Colonic mucosa (tissue), 4 donors: ENCODE data around the gene JAM3. TPM values are rescaled to one million over a fixed set of nuclear protein-coding genes. Genes with fewer than 3 reads are reported as not detected.
A peak's percentile ranks its signal among the peaks of the same experiment; 100 is the strongest.
"Not testable (repeated sequence)": the region's sequence is repeated elsewhere in the genome, so short reads cannot be mapped to it uniquely, and the experiment has no call there.

Experiments used
- DNase-seq: peaks from one replicate; pipeline ENCODE4 v3.0.0-alpha.2; 2020
- H3K27ac ChIP-seq: fragments of 200-600 bp; one replicate; pipeline ENCODE4 v1.8.0; 2021
- H3K27me3 ChIP-seq: fragments of 200-600 bp; one replicate; pipeline ENCODE4 v1.8.0; 2021
- H3K36me3 ChIP-seq: fragments of 200-600 bp; one replicate; pipeline ENCODE4 v1.8.0; 2021
- H3K4me1 ChIP-seq: fragments of 200-600 bp; one replicate; pipeline ENCODE4 v1.8.0; 2021; ENCODE audit warnings: mild to moderate bottlenecking
- H3K4me3 ChIP-seq: fragments of 200-600 bp; one replicate; pipeline ENCODE4 v1.8.0; 2021
- H3K9ac ChIP-seq, 2 donors: one replicate each; pipeline ENCODE4 v1.7.0; 2013; ENCODE audit warnings: control low read depth in 2 of 2, low read depth in 2 of 2, low read length in 2 of 2
- H3K9me3 ChIP-seq: fragments of 200-600 bp; one replicate; pipeline ENCODE4 v1.8.0; 2021
- intact Hi-C: fragments of 100-400 bp; cut with DNase I; formaldehyde crosslinking; loops from one replicate; pipeline ENCODE4 v1.14.1; 2022
- total RNA-seq, 2 donors: library from RNA; stranded (reverse); fragmentation: NEBNext Ultra II Directional in 1 of 2; extraction: Animal tissue kit (Norgen Biotek cat#: 25700) in 1 of 2; gene quantifications; one replicate each; pipeline ENCODE4 v1.2.1, GENCODE V29; 2021
- TF ChIP-seq, protein P1 (sequence below): fragments of 200-600 bp; IDR thresholded peaks from one replicate; pipeline ENCODE4 v1.8.0; 2022; ENCODE audit warnings: antibody characterized with exemption, mild to moderate bottlenecking
- donor health status: healthy.
- donor health status: DM: no; HTN: no; CAD: no.
- donor health status: DM: no; HTN: no; CAD: no.

The JAM3 gene
- total RNA-seq, 2 donors from 2014 or later: 3.5 to 14.5 TPM

DNA sequence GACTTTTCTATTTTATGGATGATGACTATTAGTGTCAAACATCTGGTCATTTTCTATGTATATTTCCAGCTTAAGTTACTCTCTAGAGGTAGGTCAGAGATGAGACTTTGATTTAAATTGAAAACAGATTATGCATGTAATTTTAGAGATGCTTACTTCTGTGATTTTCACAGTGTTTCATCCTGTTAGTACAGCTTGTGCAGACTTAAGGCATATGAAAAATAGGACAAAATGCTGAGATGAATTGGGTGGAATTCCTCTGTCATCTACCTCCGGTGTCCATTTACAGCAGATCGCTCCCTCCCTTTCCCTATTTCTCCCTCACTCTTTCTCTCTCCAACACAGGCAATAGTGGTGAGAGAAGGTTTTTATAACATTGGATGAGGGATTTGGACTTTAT lies 14.1 kb downstream of the JAM3 start:
- intact Hi-C loops: no loop called here
- no peak for DNase-seq
- Histone ChIP-seq H3K9ac (no peak overlapping the region), H3K4me1 (no peaks in the 10 kb centered on the region), H3K9me3 (no peaks in the 10 kb centered on the region), H3K4me3 (no peak overlapping the region), H3K27me3 (no peaks in the 10 kb centered on the region), H3K27ac (no peak overlapping the region), H3K36me3 (no peaks in the 10 kb centered on the region)
- TF ChIP-seq, protein P1, sequence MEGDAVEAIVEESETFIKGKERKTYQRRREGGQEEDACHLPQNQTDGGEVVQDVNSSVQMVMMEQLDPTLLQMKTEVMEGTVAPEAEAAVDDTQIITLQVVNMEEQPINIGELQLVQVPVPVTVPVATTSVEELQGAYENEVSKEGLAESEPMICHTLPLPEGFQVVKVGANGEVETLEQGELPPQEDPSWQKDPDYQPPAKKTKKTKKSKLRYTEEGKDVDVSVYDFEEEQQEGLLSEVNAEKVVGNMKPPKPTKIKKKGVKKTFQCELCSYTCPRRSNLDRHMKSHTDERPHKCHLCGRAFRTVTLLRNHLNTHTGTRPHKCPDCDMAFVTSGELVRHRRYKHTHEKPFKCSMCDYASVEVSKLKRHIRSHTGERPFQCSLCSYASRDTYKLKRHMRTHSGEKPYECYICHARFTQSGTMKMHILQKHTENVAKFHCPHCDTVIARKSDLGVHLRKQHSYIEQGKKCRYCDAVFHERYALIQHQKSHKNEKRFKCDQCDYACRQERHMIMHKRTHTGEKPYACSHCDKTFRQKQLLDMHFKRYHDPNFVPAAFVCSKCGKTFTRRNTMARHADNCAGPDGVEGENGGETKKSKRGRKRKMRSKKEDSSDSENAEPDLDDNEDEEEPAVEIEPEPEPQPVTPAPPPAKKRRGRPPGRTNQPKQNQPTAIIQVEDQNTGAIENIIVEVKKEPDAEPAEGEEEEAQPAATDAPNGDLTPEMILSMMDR: no peak

DNA sequence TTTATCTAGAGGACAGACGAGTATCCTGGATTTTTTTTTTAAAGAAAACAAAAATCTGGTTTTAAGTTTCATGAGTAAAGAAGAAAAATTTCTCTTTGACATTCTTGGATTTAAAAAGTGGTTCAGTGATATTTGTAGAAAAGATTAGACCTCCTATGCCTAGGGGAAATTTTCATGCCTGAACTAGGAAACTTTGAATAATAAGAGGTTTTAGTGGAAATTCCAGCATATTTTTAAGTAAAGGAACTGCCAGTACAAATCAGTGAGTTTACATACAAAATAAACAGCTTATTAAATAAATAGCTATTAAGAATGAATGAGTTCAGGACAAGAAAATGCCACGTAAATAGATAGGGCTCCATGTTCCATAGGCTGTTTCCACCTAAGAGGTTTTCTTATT lies 17.5 kb downstream of the JAM3 start:
- TF ChIP-seq, protein P1: no peak
- intact Hi-C loops: no loop called here
- Histone ChIP-seq H3K9ac (no peak overlapping the region), H3K36me3 (no peaks in the 10 kb centered on the region), H3K27ac (no peak overlapping the region), H3K9me3 (no peaks in the 10 kb centered on the region), H3K4me1 (no peaks in the 10 kb centered on the region), H3K27me3 (no peaks in the 10 kb centered on the region), H3K4me3 (no peak overlapping the region)
- DNase-seq: no peak

DNA sequence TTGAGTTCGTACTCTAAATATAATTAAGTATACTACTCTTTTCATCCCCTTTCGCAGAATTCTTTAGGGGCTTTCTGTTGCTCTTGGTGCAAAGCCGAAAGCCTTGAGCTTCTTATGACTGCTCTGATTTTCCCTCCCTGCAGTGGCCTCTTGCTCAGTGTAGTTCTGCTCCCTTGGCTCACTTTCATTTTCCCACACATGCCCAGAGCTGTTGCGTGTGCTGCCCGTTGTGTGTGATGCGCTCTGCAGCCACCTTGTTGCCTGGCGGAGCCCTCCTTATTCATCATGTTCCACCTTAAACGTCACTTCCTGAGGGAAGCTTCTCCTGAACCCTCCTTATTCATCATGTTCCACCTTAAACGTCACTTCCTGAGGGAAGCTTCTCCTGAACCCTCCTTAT lies 23.1 kb downstream of the JAM3 start:
- DNase-seq, H3K4me1 ChIP-seq, H3K9ac ChIP-seq, H3K4me3 ChIP-seq, H3K9me3 ChIP-seq, intact Hi-C loops, H3K27me3 ChIP-seq, H3K36me3 ChIP-seq, H3K27ac ChIP-seq: not testable (repeated sequence)

DNA sequence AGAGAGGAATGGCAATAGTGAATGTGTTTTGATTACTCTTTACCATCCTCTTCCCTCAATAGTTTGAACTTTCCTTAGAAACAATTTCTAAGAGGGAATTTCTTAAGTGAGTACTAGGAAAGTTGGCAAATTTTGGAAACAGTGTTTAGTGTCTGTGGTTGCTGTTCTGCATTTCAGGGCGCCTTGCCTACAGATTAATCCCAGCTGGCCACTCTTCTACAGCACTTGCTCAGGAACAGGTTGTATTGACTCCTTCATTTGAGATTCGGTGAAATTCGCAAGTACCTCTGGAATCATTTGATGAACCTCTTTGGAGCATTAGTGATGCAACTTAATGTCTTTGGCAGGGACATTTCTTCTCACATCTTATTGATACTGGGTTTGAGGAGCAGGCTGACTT lies 28.3 kb downstream of the JAM3 start:
- no peak for DNase-seq
- no peaks in the 10 kb centered on the region for H3K9me3 ChIP-seq
- TF ChIP-seq, protein P1: no peak
- H3K4me3 ChIP-seq: no peak overlapping the region
- H3K9ac ChIP-seq: no peak overlapping the region
- intact Hi-C loops: no loop called here
- H3K4me1 ChIP-seq: no peaks in the 10 kb centered on the region
- H3K36me3 ChIP-seq: no peaks in the 10 kb centered on the region
- H3K27me3 ChIP-seq: no peaks in the 10 kb centered on the region
- H3K27ac ChIP-seq: no peak overlapping the region

DNA sequence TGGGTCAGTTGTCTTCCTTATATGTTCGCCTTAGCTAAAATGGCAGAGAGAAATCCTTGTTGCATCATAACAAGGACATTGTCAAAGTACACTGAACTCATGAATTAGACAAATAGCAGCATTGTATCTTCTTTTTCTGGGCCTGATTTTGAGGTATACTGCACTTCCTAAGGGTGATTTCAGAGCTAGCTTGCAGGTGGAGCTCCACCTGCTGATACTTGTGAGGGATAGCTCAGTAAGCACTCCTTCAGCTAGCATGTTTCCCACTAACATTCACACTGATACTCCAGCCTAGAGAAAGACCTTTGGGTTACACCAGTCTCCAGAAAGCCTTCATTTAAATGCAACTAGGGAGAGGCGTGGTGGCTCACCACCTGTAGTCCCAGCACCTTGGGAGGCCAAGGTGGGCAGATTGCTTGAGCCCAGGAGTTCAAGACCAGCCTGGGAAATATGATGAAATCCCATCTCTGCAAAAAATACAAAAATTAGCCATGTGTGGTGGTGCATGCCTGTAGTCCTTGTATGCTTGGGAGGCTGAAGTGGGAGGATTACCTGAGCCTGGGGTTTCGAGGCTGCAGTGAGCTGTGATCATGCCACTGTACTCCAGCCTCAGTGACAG lies 29.8 kb downstream of the JAM3 start:
- DNase-seq: no peak
- Histone ChIP-seq H3K27ac (no peak overlapping the region), H3K4me1 (no peaks in the 10 kb centered on the region), H3K9me3 (no peaks in the 10 kb centered on the region), H3K9ac (no peak overlapping the region), H3K36me3 (no peaks in the 10 kb centered on the region), H3K4me3 (no peak overlapping the region), H3K27me3 (no peaks in the 10 kb centered on the region)
- TF ChIP-seq, protein P1: peak; percentile 19
- intact Hi-C loops: no loop called here

DNA sequence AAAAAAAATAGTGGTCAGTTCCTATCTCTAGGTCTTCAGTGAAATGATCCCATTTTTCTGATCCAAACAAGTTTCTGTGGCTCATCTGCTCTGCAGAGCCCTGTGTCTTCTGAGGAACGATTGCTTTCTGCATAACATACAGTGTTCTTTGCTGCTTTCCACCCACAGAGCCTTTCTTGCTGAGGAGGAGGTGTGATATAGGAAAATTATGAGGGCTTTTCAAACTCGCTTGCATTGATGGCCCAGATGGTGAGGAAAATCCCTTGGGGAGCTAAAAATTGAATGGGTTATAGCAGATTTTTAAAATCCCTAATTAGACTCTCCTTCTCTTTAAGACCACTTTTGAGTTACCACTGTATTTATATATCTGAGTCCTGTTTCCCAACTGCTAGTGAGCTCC lies 31.3 kb downstream of the JAM3 start:
- Histone ChIP-seq H3K4me1 (no peaks in the 10 kb centered on the region), H3K9ac (no peak overlapping the region), H3K9me3 (no peaks in the 10 kb centered on the region), H3K27ac (no peak overlapping the region), H3K36me3 (no peaks in the 10 kb centered on the region), H3K27me3 (no peaks in the 10 kb centered on the region), H3K4me3 (no peak overlapping the region)
- TF ChIP-seq, protein P1: no peak
- DNase-seq: no peak
- intact Hi-C loops: no loop called here
